ENCODE results near the gene ANXA7. TPM values are rescaled to one million over a fixed set of nuclear protein-coding genes. Genes with fewer than 3 reads are reported as not detected.
"Not testable (repeated sequence)": the region's sequence is repeated elsewhere in the genome, so short reads cannot be mapped to it uniquely, and the experiment has no call there.

Gene ANXA7
- polyA plus RNA-seq, 1 donor from 2014 or later, result 23.9 TPM

GRCh38 chr10:73333202-73333601, 80.7 kb downstream of the ANXA7 start:
- TF ChIP-seq REST (IDR thresholded peaks at IDR 0.05; ENCODE audit: borderline replicate concordance) (no peak), RAD21 (conservative IDR thresholded peaks at IDR 0.05) (no peak), EZH2 (IDR thresholded peaks at IDR 0.05; ENCODE audit: borderline replicate concordance, insufficient read depth, low read length, poor library complexity, severe bottlenecking) (no peak), POLR2AphosphoS5 (IDR thresholded peaks at IDR 0.05) (no peak), CTCF (IDR thresholded peaks at IDR 0.05; ENCODE audit: poor library complexity, severe bottlenecking) (no peak), MXI1 (conservative IDR thresholded peaks at IDR 0.05; ENCODE audit: poor library complexity, severe bottlenecking) (no peak)
- Histone ChIP-seq H3K9me2 (ENCODE audit: insufficient read depth, low read length) (no peaks in the 10 kb centered on the region), H3K79me2 (replicated peaks; ENCODE audit: insufficient read depth, low read length) (no peaks in the 10 kb centered on the region)

GRCh38 chr10:73332379-73332778, 81.5 kb downstream of the ANXA7 start:
- no peaks in the 10 kb centered on the region for H3K79me2 ChIP-seq (replicated peaks; ENCODE audit: insufficient read depth, low read length)
- no peak overlapping the region for H3K27ac ChIP-seq (ENCODE audit: low read length)
- no peaks in the 10 kb centered on the region for H3K9me2 ChIP-seq (ENCODE audit: insufficient read depth, low read length)
- H3K4me2 ChIP-seq (ENCODE audit: low read length), result no peak overlapping the region
- TF ChIP-seq SMC3 (conservative IDR thresholded peaks at IDR 0.05; ENCODE audit: poor library complexity) (no peak), EZH2 (IDR thresholded peaks at IDR 0.05; ENCODE audit: borderline replicate concordance, insufficient read depth, low read length, poor library complexity, severe bottlenecking) (no peak), EP300 (conservative IDR thresholded peaks at IDR 0.05; ENCODE audit: poor library complexity, severe bottlenecking) (no peak), TAF1 (IDR thresholded peaks at IDR 0.05; ENCODE audit: low read depth) (no peak), RAD21 (conservative IDR thresholded peaks at IDR 0.05) (no peak), CTCF (IDR thresholded peaks at IDR 0.05; ENCODE audit: poor library complexity, severe bottlenecking) (no peak), POLR2AphosphoS5 (IDR thresholded peaks at IDR 0.05) (no peak), MXI1 (conservative IDR thresholded peaks at IDR 0.05; ENCODE audit: poor library complexity, severe bottlenecking) (no peak), REST (IDR thresholded peaks at IDR 0.05; ENCODE audit: borderline replicate concordance) (no peak)
- H4K20me1 ChIP-seq (ENCODE audit: insufficient read depth), result no peaks in the 10 kb centered on the region
- no peaks in the 10 kb centered on the region for H3K36me3 ChIP-seq (ENCODE audit: insufficient read depth, low read length)
- no peak overlapping the region for H3K9ac ChIP-seq (ENCODE audit: low read length)
- no peaks in the 10 kb centered on the region for H3K27me3 ChIP-seq (ENCODE audit: insufficient read depth, low read depth, low read length)
- no peak overlapping the region for H3K4me3 ChIP-seq (ENCODE audit: low read length)
- no peaks in the 10 kb centered on the region for H3F3A ChIP-seq (ENCODE audit: insufficient read depth, low read length, poor library complexity, severe bottlenecking)
- no peaks in the 10 kb centered on the region for H3K9me3 ChIP-seq (ENCODE audit: low read length)
- no peak overlapping the region for H2AFZ ChIP-seq (ENCODE audit: low read depth, low read length)

More at GRCh38 chr10:73333202-73333601, 80.7 kb downstream of the ANXA7 start:
- no peaks in the 10 kb centered on the region for H3F3A ChIP-seq (ENCODE audit: insufficient read depth, low read length, poor library complexity, severe bottlenecking)
- H4K20me1 ChIP-seq (ENCODE audit: insufficient read depth), result no peaks in the 10 kb centered on the region
- H2AFZ ChIP-seq (ENCODE audit: low read depth, low read length), result no peak overlapping the region
- no peaks in the 10 kb centered on the region for H3K27me3 ChIP-seq (ENCODE audit: insufficient read depth, low read depth, low read length)
- H3K4me3 ChIP-seq (ENCODE audit: low read length), result no peak overlapping the region
- no peak overlapping the region for H3K27ac ChIP-seq (ENCODE audit: low read length)
- no peak overlapping the region for H3K9ac ChIP-seq (ENCODE audit: low read length)
- no peak overlapping the region for H3K4me2 ChIP-seq (ENCODE audit: low read length)
- H3K9me3 ChIP-seq (ENCODE audit: low read length), result no peaks in the 10 kb centered on the region
- no peaks in the 10 kb centered on the region for H3K36me3 ChIP-seq (ENCODE audit: insufficient read depth, low read length)

- H3K4me2 ChIP-seq (ENCODE audit: low read length); H3K9me3 ChIP-seq (ENCODE audit: low read length); H3K36me3 ChIP-seq (ENCODE audit: insufficient read depth, low read length); H2AFZ ChIP-seq (ENCODE audit: low read depth, low read length); H3K79me2 ChIP-seq (replicated peaks; ENCODE audit: insufficient read depth, low read length); H3K27me3 ChIP-seq (ENCODE audit: insufficient read depth, low read depth, low read length); H3K27ac ChIP-seq (ENCODE audit: low read length); H3K9me2 ChIP-seq (ENCODE audit: insufficient read depth, low read length); H3K4me3 ChIP-seq (ENCODE audit: low read length); H4K20me1 ChIP-seq (ENCODE audit: insufficient read depth); H3F3A ChIP-seq (ENCODE audit: insufficient read depth, low read length, poor library complexity, severe bottlenecking); H3K9ac ChIP-seq (ENCODE audit: low read length): not testable (repeated sequence)
Measured at GRCh38 chr10:73328523-73328922, 85.3 kb downstream of the ANXA7 start.
